ENCODE measurements around the gene FXYD5. TPM values are rescaled to one million over a fixed set of nuclear protein-coding genes. Genes with fewer than 3 reads are reported as not detected.
"Not testable (repeated sequence)": the region's sequence is repeated elsewhere in the genome, so short reads cannot be mapped to it uniquely, and the experiment has no call there.

FXYD5 gene
- polyA plus RNA-seq, 2 of the 4 experiments (the other 2 are of a cell fraction) = 70.8 to 113 TPM

GRCh38 chr19:35126624-35126959 is 27.9 kb upstream of the FXYD5 start:
- Histone ChIP-seq H3K4me1 (peaks cover 15% of the 10 kb centered on the region), H3K9me3 (no peaks in the 10 kb centered on the region), H3K27ac (no peak overlapping the region), H3K4me2 (no peak overlapping the region), H3K4me3 (no peak overlapping the region)
- ChIA-PET POLR2A (no interaction called here), CTCF (interaction anchor here (0.7 to 7.6 kb wide), 10 partner anchors 9 to 154 kb away, joined by 3 to 145 read pairs (median 8); partner anchors contain the start of genes FXYD1, FXYD3 and LGI4)
- DNase-seq (ENCODE audit: low read depth in 1 of 2, low spot score in 1 of 2) (no peak), ATAC-seq (no peak), FAIRE-seq (no peak)
- 81% methylated on average over 15 of the region's 20 CpGs for WGBS (ENCODE audit: missing lambda C conversion rate)
- TF ChIP-seq MAZ (IDR thresholded peaks at IDR 0.05; ENCODE audit: borderline replicate concordance, low read depth, low read length) (no peak), E2F6 (IDR thresholded peaks at IDR 0.05; ENCODE audit: borderline replicate concordance, low read depth) (no peak), MAX (IDR thresholded peaks at IDR 0.05) (no peak), GATA3 (IDR thresholded peaks at IDR 0.05; ENCODE audit: borderline replicate concordance) (no peak), RARB (CRISPR knock-in tag; IDR thresholded peaks at IDR 0.05) (no peak)

- Histone ChIP-seq H3K27ac (no peak overlapping the region), H3K9me3 (no peaks in the 10 kb centered on the region), H3K4me1 (peaks cover 15% of the 10 kb centered on the region), H3K4me3 (no peak overlapping the region), H3K4me2 (no peak overlapping the region)
- CTCF ChIA-PET = interaction anchor here (0.8 to 7.6 kb wide), 12 partner anchors 8 to 287 kb away, joined by 3 to 145 read pairs (median 3); partner anchors contain the start of genes FXYD1, FXYD3 and LGI4
- no peak for TF ChIP-seq ELK1 (IDR thresholded peaks at IDR 0.05; ENCODE audit: low read depth, low read length)
- WGBS (ENCODE audit: missing lambda C conversion rate) = 81% methylated on average over 7 of the region's 7 CpGs
- POLR2A ChIA-PET = no interaction called here
- no peak for DNase-seq (ENCODE audit: low read depth in 1 of 2, low spot score in 1 of 2)
- ATAC-seq = no peak
- peak; percentile 72 for FAIRE-seq
Measured at GRCh38 chr19:35127871-35128270, 26.7 kb upstream of the FXYD5 start.

- Histone ChIP-seq H3K27ac (no peak overlapping the region; a peak in 1 of 6 replicates), H3K4me1 (peaks cover 15% of the 10 kb centered on the region), H3K4me3 (no peak overlapping the region), H3K4me2 (no peak overlapping the region), H3K9me3 (no peaks in the 10 kb centered on the region)
- WGBS (ENCODE audit: missing lambda C conversion rate) = 63% methylated on average over 9 of the region's 9 CpGs
- no peak for ATAC-seq
- DNase-seq (ENCODE audit: low read depth in 1 of 2, low spot score in 1 of 2) = no peak
- TF ChIP-seq TFCP2L1 (CRISPR knock-in tag; IDR thresholded peaks at IDR 0.05) = no peak
- TF ChIP-seq EHMT2 (IDR thresholded peaks at IDR 0.05; ENCODE audit: low read depth) = no peak
- no peak for TF ChIP-seq REST (IDR thresholded peaks at IDR 0.05)
- TF ChIP-seq BCL3 (IDR thresholded peaks at IDR 0.05) = no peak
- no peak for TF ChIP-seq SMC3 (IDR thresholded peaks at IDR 0.05)
- TF ChIP-seq NR3C1 (IDR thresholded peaks at IDR 0.05) = no peak
- no peak for TF ChIP-seq HOXB13 (CRISPR knock-in tag; IDR thresholded peaks at IDR 0.05; ENCODE audit: low read depth)
- no peak for TF ChIP-seq ZFP36 (IDR thresholded peaks at IDR 0.05; ENCODE audit: borderline replicate concordance, partially characterized antibody)
- TF ChIP-seq PBX3 (IDR thresholded peaks at IDR 0.05) = no peak
- TF ChIP-seq CHD2 (IDR thresholded peaks at IDR 0.05; ENCODE audit: low read length, partially characterized antibody) = no peak
- no peak for TF ChIP-seq POLR2AphosphoS2 (conservative IDR thresholded peaks at IDR 0.05; ENCODE audit: low read length)
- no peak for TF ChIP-seq HEYL (CRISPR knock-in tag; IDR thresholded peaks at IDR 0.05)
- no peak for TF ChIP-seq JUN (IDR thresholded peaks at IDR 0.05)
- no peak for TF ChIP-seq HDAC2 (IDR thresholded peaks at IDR 0.05)
- no peak for TF ChIP-seq TP53 (CRISPR knock-in tag; IDR thresholded peaks at IDR 0.05)
- POLR2A ChIA-PET = no interaction called here
- CTCF ChIA-PET = interaction anchor here (1.1 to 7.6 kb wide), 6 partner anchors 7 to 156 kb away, joined by 3 to 145 read pairs (median 22); partner anchors contain the start of genes FXYD1, FXYD3 and LGI4
- FAIRE-seq = peak; percentile 93
Measured at GRCh38 chr19:35128398-35129057, 26.0 kb upstream of the FXYD5 start.

GRCh38 chr19:35129724-35130274 is 24.7 kb upstream of the FXYD5 start:
- H3K4me3 ChIP-seq; H3K4me1 ChIP-seq; ATAC-seq; DNase-seq (ENCODE audit: low read depth in 1 of 2, low spot score in 1 of 2); POLR2A ChIA-PET; H3K9me3 ChIP-seq: not testable (repeated sequence)
- WGBS (ENCODE audit: missing lambda C conversion rate) = 46% methylated on average over 14 of the region's 14 CpGs
- peak; percentile 18 for FAIRE-seq
- Histone ChIP-seq H3K27ac (peak overlapping the region in 1 of 2 experiments; percentile 15; a peak in 1 of 6 replicates), H3K4me2 (peak overlapping the region; percentile 9; the same call in 1 of the 3 replicates)
- CTCF ChIA-PET = interaction anchor here (0.9 to 1.8 kb wide), 3 partner anchors 14 to 79 kb away, joined by 3 to 6 read pairs (median 3); no protein-coding TSS in a partner anchor
